Activated T-cell treated with anti-CD3 and anti-CD28 coated beads for 48 hours (primary cell): ENCODE results near the gene TMEM207.

Source experiments
- DNase-seq: peaks from one replicate; pipeline ENCODE4 v3.0.0-alpha.2; 2020; ENCODE audit warnings: low read depth

TMEM207 gene

DNA sequence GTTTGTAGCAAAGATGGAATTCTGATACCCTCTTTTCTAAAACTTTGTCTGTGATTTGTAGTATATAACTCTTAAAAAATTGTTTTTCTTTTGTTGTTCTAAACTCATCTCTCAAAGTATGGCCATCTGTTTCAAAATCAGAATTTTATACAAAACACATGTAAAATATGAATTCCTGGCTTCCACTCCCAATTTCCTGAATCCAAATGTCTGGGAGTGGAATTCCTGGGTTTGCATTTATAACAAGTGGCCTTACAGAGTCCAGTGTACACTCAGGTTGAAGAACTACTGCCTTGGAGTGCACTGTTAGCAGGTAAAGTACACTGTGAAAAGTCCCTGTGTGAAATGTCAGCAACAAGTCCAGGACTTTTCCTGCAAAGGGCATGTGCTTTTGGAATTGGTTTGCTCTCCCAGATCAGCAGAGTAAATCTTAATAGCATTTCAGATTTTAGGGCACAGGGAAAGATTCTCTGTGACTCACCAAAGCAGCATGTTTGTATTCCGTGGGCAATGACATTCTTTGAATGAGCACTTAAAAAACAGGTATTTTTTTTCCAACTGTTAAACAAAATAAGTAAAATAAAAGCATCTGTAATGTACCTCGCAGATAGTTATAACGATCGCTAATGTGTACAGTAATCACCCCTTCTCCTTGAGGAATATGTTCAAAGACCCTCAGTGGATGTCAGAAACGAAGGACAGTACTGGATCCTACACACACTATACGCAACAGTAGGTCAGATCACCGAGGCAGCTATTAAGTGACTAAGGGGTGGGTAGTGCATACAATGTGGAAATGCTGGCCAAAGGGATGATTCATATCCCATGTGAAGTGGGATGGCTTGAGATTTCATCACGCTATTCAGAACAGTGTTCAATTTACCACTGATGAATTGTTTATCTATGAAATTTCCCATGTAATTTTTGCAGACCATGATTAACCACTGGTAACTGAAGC is 63.7 kb downstream of the TMEM207 start:
- no peak for DNase-seq

DNA sequence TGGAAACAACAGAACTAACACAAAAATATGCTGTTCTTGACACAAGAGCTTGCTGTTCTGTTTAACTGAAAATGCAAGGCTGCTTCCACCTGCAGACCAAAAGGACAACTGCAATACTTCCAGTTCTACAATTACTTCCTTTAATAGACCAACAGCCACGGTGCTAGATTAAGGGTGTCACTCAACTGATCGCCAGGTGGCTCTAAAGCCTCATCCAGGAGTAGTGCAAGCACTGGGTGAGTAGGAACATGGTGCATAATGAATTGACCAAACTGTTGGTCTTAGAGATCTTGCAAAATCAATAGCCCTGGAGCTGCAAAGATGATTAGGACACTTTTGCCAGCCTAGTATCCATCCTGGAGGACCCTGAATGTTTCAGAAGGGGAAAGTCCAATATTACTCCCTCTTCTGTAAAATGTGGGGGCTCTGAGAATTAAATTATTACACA is 65.4 kb downstream of the TMEM207 start:
- DNase-seq, result no peak

GRCh38 chr3:190382082-190382481 is 67.6 kb downstream of the TMEM207 start:
- no peak for DNase-seq

DNA sequence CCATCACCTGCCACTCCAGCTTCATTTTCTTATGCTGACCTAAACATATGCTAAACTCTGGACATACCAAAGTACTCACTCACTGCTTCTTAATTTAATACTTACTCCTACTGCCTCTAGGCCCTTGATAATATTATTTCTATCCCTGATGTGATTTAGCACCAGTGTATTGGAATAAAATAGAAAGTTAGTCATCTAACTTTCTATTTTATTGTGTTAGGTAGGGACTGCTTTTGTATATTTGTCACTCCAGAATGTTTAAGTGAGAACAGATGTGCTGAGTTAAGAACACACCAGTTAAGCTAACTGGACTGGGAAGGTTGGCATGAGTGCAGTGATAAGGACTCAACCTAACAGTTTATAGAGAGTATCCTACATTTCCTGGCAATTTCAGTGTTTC is 68.3 kb downstream of the TMEM207 start:
- DNase-seq, result no peak

DNA sequence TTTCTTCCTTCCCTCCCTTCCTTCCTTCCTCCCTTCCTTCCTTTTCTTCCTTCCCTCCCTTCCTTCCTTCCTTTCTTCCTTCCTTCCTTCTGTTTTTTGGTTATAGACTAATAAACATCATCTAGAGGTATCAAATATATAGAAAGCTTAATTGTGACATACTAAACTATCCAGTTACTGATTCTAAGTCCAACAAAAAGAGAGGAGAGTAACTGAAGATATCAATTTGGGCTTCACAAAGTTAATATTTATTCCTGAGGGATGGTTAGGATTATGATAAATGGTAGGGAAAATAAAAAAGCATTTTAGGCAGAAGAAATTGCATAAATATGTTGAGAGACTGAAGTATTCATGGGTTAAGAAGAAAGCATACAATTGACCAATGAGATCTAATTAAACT is 69.5 kb downstream of the TMEM207 start:
- DNase-seq, result no peak
